NCI-H524 (cell line): ENCODE data around the gene ZNF629.

Experiments used
- DNase-seq, 2 experiments: peaks; one replicate each; lab custom pipeline; 2025; lab: John Stamatoyannopoulos, UW

The ZNF629 gene

DNA sequence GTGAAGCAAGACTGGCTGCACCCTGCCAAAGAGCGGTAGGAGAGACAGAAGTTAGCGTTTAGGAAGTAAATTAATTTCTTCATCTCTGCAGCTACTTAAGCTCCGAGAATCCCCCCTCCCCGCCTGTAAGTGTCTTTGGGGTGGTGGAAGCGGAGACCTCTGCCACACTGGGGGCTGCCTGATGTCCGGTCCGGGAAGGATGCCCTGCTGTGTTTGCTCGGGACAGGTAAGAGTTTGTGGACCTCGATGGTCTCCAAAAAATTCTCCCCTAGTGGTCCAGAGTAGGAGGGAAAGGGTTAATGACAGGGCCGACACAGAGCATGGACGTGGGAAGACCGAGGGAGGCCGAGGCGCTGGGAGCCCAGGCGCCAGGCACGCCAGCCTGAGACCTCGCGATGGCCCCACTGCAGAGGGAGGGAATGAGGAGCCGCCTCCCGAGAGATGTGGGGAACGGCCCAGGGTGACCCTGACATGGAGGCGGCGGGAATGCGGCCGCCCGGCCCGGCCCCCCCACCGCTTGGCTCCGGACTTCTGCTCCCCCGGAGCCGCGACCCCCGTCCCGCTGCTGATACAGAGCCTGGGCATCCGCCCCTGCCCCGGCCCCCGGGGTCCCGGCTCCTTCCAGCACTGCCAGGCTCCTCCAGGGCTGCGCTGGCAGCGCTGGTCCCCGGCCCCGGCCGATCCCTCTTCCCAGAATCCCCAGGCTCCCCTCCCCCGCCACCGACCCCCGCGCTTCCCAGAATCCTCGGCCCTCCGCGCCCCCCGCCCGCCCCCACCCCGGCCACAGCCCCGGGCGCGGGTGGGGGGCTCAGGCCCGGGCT lies 680 bp downstream of the ZNF629 start:
- DNase-seq: no peak

DNA sequence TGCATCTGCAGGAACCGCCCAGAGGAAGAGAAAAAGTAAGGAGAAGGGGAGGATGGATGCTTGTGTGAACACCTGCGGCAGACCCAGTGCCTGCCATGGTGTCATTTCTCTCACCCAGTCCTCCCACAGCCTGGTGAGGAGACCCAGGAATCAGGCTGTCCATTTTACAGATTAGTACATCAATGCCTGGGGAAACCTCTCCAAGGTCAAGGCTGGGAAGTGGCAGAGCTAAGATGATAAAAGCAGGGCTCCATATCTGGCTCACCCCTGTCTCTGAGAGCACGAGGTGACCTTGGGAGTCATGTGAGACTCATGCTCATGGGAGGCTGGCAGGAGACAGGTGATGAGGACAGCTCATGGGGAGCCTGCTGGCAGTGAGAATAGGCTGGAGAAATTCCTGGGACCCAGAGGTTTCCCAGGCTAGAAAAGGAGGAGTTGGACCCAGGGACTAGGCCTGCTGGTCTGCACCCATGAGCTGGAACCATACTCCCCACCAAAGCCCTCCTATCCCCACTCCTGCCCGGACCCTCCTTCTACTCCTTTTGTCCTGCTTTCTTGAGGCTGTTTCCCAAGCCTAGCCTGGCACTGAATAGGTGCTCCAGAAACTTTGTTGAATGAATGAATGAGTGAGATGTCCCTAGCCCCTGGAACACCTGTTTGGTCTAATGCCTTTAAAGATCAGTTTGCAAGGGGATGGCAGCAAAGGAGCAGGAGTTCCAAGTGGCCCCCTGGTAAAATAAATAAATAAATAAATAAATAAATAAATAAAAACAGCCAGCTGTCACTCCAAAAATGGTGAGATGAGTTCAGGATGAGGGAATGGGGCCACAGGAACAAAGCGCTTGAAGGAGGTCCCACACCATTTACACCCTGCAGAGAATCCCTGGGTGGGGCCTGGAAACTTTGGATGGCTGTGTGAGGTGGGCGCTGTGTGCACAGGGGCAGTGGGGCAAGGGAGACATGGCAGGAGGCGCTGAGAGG lies 1.6 kb downstream of the ZNF629 start:
- DNase-seq: no peak

DNA sequence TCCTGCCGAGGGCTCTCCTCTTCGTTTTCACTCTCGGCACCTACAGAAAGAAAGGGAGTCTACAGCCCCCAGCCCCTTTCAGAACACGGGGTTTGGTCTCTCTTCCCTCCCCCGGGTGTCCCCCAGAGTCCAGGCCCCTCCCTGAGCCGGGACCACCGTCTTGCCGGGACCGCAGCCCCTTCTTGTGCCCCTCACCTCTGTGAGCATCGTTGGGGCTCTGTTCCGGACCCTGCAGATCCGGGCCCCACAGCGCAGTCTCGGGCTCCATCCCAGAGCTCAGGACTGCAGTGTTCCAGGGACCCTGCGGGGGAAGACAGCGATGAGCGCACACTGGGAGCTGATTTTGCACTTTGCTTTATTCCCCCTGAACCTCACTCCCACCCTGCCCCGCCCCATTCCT lies 2.8 kb downstream of the ZNF629 start:
- no peak for DNase-seq

DNA sequence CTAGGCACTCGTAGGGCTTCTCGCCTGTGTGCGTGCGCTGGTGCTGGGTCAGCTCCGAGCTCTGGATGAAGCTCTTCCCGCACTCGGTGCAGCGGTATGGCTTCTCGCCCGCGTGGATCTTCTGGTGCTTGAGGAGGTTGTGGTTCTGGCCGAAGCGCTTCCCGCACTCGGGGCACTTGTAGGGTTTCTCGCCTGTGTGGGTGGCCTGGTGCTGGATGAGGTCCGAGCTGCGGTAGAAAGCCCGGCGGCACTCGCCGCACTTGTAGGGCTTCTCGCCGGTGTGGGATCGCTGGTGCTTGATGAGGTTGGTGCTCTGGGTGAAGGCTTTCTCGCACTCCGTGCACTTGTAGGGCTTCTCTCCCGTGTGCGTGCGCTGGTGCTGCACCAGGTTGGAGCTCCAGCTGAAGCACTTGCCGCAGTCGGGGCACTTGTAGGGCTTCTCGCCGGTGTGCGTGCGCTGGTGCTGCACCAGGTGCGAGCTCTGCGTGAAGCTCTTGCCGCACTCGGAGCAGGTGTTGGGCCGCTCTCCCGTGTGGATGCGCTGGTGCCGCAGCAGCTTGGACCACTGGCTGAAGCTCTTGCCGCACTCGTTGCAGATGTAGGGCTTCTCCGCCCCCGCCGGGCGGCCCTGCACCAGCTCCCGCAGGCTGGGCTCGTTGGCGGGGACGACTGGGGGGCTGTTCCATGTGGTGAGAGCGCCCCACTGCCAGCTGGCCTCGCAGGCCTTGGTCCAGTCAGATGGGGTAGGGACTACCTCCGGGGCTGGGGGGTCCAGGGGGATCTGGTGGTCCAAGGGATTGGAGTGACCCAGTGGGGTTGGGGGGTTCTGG lies 3.5 kb downstream of the ZNF629 start:
- DNase-seq: no peak

DNA sequence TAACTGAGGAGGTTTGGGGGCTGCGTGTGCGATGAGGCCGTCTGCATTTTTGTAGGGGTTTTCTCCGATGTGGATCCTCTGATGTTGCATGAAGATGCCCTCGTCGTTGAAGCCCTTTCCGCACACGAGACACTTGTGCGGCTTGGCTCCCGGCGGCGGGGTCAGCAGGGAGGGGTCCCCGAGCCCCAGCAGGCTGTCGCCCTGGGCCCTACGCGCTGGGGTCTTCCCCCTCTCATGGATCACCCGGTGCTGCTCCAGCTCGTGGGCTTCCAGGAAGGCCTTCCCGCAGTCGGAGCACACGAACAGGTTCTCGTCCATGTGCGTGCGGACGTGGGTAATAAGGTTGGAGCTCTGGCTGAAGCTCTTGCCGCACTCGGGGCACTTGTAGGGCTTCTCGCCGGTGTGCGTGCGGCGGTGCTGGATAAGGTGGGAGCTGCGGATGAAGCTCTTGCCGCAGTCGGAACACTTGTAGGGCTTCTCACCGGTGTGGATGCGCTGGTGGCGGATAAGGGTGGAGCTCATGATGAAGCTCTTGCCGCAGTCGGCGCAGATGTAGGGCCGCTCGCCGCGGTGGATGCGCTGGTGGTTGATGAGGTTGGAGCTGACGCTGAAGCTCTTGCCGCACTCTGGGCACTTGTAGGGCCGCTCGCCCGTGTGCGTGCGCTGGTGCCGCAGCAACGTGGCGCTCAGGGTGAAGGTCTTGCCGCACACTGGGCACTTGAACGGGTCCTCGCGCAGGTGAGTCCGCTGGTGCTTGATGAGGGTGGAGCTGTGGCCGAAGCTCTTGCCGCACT lies 4.3 kb downstream of the ZNF629 start:
- DNase-seq: no peak

DNA sequence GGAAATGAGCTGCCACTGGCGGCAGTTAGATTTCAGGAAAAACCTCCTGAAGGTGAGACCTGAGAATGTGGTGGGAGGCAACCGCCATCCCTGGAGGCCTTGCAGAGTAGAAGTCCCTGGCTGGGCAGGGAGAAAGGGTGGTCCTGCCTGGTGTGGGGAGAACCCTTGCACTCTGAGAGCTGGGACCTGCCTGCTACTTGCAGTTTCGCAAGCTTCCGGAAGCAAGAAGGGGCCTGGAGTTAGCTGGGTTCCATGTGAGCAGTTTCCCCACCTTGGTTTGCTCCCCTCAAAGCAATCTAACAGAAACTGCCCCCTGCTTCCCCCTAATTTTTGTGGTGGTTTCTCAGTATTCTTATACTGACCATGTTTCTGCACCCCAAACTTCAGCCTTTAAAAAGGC lies 6.5 kb downstream of the ZNF629 start:
- no peak for DNase-seq

DNA sequence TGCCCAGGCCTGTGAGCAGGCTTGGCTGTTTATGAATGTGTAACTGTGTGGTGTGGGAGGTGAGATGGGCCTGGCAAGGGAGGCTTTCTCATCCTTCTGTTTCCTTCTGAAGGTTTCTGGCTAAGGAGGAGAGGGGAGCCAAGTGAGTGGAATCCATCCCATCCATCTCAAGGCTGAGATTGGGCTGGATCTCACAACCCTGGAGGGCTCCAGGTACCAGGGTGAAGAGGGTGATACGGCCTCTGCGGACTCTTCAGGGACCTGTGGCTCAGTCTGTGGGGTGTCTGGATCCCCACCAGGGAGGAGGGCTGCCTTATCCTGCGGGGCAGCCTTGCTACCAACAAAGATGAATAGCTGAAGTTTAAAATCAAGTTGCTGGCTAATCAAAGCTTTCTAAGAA lies 7.0 kb downstream of the ZNF629 start:
- no peak for DNase-seq

DNA sequence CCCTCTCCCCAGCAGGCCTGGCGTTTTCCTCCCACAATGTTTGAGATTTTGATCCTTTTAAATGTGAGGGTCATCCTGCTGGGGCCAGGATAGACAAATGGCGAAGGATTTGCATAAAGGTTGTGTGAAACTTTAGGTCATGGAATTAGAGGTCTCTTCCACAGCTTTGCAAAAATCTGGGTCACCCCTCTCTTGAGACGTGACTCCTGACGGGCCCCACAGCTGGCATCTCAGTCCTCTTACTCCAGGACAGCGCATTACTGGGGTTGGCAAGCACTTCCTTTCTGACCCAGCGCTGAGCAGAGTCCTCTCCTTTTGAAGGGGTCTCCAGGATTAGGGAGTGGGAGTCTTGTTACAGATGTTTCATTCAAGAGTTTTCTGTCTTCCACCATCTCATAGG lies 7.4 kb downstream of the ZNF629 start:
- DNase-seq: no peak

DNA sequence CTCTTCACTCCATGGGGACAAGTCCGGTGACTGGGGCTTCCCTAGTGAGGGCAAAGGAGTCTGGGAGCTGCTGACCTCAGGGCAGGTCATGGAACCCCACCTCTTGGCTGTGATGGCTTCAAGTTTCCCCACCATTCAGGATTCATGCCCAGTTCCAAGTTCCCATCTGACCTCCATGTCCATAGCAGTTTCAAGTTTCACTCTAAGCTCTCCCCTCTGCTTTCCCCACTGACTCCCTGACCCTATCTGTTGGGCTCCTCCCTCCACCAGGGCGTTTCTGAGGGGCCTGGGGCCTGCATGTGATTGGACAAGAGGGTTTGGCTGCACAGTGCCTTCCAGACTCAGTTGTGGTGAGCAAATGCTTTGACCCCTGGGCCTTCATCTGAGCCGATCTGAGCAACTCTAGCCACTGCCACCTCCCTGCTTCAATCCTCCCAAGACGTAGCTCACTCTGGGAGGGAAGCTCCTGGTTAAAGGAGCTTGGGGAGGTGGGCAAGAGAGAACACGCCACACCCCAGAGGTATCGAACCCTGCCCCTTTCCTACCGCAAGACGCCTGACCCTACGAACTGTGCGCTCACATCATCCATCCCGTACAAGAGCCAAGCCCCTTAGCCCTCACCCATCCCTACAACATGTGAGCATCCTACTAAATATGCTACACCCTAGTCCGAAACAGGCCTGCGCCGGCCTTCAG lies 8.3 kb downstream of the ZNF629 start:
- no peak for DNase-seq

DNA sequence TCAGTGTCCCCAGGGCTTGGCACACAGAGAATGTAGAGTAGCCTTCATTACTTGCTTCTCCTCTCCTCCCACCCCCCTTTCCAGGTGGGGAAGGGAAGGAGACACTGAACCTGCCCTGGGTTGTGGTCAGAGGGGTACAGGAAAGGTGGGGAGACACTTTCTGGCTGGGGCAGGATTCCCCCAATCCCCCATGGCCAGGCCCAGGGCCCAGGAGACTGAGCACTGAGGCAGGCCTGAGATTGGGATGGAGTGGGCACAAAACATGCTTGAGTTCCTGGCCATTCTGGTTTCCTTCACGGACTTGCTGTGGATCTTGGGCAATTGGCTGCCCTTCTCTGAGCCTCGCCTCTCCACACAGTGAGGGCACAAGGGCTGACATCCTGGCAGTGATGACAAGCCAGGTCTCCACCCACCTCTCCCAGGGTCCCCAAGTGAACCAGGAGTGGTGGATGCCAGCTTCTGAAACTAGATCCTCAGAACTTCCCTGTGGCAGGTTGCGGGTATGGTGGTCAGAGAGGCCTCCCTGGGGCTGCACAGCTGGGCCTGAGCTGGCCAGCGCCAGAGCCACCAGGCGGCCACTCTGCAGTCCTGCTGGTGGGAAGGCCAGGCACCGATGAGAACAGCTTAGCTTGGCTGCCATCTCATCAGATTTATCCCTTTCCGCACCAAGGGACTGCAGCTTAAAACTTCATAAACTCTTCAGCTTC lies 9.3 kb downstream of the ZNF629 start:
- no peak for DNase-seq

DNA sequence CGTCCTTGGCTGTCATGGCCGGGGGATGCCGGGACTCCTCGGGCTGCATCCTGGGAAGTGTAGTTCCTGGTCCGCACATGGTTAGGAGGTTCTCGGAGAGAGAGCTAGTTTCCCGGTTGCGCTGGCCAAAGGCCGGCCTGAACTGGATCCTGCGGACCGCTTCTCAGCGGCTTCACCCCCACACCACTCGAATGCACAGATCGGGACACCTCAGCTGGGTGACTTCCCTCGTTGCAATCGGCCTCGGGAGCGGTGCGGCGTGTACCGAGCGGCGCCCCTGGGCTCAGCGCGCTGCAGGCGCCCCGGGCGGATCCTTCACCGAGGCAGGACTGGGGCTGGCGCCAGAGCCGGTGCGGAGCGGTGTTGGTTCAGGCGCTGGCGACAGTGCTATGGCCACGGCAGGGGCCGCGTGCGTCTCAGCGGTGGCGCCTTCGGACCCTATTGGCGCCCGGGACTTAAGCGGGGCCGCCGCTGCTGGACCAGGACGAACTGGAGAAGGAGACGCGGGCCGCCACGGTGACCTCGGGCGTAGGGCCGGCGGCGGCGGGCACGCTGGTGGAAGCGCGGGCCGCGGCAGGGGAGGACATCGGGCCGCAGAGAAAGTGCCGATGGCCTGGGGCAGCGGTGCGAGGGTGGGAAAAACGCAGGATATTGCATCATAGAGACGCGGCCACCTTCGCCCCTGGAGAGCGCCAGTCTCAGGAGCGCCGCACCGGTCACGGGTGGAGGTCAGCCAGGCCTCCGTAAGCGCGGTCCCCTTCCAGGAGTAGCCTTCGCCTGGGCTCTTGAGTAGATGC lies 11.4 kb downstream of the ZNF629 start:
- peak; percentile 73 to 86 for DNase-seq

DNA sequence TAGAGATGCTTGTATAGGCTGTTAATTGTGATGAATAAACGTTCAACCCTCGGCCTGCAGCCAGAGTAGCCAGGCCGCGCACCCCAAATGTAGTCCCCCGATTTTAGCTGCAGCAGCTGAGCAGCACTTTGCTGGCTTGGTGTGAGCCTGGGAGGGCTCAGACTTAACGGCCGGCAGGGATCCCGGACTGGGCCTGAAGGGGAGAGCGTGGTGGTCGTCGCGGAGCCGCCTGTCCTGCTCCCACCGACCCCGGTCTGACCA lies 11.9 kb downstream of the ZNF629 start:
- DNase-seq: no peak

DNA sequence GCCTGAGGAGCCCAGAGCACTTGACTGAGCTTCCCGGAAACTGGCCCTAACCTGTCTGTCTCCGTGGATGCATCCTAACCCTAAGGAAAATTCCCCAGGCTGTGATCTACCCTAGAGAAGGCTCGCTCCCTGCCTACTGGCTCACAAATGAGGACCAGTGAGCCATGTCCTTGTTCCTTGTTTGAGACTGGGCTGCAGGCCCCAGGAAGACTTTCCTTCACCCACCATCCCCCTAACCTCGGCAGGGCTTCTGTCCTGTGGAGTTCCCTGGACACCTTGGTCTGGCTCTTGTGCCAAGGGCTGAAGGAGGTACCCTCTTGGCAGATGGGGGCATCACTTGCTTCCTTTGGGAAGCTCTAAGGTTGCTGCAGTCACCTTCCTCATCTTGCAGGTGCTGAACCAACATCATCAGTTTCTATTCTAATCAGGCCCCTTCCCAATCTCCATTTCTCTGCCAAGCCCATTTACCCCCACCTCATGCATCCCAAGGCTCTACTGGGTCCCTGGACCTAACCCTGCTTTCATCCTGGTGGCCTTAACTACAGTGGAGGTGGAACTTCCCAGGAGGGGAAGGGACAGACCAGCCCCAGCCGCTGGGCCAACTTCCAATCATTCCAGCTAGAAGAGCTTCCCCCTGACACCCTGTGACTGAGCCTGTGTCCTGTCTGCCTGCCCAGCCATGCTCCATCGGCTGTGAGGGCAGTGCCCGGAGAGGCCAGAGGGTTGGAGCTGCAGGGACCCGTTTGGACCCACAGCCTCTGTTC lies 12.5 kb downstream of the ZNF629 start:
- DNase-seq: no peak

DNA sequence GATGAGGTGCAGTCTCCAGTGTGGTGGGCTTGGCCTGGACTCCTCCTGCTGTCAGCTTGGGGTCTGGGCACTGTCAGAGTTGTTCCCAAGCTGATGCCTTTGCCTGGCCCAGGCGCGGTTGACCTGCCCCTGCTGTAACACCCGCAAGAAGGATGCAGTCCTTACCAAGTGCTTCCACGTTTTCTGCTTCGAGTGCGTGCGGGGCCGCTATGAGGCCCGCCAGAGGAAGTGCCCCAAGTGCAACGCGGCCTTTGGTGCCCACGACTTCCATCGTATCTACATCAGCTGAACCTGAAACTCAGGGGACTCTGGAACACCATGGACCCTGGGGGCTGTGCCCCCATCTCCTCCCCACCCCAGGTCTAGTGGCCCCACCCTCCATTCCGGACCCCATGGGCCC lies 13.2 kb downstream of the ZNF629 start:
- DNase-seq: no peak

DNA sequence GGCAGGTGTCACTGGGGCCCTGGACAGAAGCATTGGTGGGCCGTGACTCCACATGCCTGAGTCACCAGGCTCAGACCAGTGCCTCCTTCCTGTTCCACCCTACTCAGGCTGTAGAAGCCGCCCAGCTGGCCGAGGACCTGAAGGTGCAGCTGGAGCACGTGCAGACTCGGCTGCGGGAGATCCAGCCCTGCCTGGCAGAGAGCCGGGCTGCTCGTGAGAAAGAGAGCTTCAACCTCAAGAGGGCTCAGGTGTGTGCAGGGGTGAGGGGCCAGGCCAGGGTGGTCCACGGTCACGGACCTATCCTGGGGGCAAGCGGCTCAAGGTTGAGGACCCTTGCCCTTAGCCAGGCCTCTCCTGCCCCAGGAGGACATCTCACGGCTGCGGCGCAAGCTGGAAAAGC lies 15.3 kb downstream of the ZNF629 start:
- no peak for DNase-seq

DNA sequence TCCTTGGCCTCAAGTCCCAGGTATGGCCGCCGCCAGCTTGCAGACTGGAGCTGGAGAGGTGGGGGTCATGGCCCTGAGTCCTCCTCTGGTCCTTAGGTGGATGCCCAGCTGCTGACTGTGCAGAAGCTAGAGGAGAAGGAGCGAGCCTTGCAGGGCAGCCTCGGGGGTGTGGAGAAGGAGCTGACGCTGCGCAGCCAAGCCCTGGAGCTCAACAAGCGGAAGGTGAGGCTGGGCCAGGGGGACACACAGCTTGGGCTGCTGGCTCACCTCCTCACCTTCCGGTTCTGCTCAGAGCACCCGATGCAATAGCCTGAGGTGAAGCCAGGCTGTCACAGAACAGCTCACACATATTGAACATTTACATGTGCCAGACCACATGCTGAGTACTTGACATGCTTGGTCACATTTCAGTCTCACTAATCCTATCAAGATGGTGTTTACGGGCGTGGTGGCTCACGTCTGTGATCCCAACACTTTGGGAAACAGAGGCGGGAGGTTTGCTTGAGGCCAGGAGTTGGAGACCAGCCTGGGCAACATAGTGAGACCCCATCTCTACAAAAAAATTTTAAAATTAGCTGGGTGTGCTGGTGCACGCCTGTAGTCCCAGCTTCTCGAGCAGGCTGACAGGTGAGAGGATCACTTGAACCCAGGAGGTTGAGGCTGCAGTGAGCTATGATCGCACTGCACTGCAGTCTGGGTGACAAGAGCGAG lies 17.5 kb downstream of the ZNF629 start:
- DNase-seq: peak in 1 of 2 experiments; percentile 31

DNA sequence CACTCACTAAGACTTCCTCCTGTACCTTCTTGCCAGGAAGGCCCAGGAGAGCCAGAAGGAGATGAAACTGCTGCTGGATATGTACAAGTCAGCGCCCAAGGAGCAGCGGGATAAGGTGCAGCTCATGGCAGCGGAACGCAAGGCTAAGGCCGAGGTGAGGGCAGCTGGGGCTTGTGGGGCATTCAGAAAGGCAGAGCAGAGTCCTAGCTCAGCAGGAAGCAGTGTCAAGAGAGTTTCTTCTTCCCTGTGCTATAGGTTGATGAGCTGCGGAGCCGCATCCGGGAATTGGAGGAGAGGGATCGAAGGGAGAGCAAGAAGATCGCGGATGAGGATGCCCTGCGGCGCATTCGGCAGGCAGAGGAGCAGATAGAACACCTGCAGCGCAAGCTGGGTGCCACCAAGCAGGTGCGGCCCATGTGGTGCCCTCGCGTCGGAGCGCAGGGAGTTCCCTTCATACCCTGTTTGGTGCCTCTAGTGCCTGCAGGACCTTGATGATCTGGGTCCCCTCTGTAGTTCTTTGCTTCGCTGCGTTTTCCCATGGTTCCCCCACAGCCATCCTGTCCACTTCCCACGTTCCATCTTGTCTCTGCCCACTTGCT lies 18.3 kb downstream of the ZNF629 start:
- no peak for DNase-seq
